Gastroesophageal sphincter (tissue), 3 donors: ENCODE results near the gene ZSWIM1.

Experiments
- EP300 ChIP-seq: sonication (generic); formaldehyde crosslinking; IDR thresholded peaks from one replicate; pipeline ENCODE4 v1.6.1; 2017; ENCODE audit warnings: antibody characterized with exemption, mild to moderate bottlenecking
- POLR2A ChIP-seq, 2 donors: fragments of 450-650 bp; IDR thresholded peaks; one replicate each; pipeline ENCODE4 v1.6.1; 2017; ENCODE audit warnings: antibody characterized with exemption in 2 of 2, mild to moderate bottlenecking in 2 of 2, moderate library complexity in 1 of 2
- POLR2AphosphoS5 ChIP-seq: sonication (generic); formaldehyde crosslinking; IDR thresholded peaks from one replicate; pipeline ENCODE4 v1.6.1; 2017; ENCODE audit warnings: antibody characterized with exemption
- TF ChIP-seq, protein P1 (sequence below), 4 experiments: fragments of 200-600 bp in 2 of 4; fragments of 450-650 bp in 2 of 4; sonication (generic) in 1 of 4; IDR thresholded peaks; one replicate each; pipeline ENCODE4 v1.5.1; 2017 to 2019; ENCODE audit warnings: antibody characterized with exemption in 4 of 4, mild to moderate bottlenecking in 2 of 4, moderate library complexity in 2 of 4

DNA sequence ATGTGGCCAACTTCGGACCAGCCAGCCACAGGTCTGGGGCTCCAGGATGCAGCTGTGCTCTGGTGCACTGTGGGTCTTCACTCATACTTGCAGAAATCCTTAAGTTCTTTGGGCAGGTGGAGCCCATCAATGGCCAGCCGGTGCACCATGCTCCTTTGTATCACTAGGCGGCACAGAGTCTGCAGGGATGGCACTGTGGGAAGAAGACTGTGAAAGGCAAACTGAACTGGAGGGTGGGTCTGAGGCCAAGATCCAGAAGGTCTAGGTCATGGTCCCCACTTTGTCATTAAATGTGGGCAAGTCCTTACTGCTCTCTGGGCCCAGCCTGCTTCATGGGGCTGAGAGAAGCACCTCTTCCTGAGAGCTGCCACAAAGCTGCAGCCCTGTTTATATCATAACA is 7.7 kb downstream of the ZSWIM1 start:
- no peak for TF ChIP-seq POLR2AphosphoS5
- TF ChIP-seq, protein P1, sequence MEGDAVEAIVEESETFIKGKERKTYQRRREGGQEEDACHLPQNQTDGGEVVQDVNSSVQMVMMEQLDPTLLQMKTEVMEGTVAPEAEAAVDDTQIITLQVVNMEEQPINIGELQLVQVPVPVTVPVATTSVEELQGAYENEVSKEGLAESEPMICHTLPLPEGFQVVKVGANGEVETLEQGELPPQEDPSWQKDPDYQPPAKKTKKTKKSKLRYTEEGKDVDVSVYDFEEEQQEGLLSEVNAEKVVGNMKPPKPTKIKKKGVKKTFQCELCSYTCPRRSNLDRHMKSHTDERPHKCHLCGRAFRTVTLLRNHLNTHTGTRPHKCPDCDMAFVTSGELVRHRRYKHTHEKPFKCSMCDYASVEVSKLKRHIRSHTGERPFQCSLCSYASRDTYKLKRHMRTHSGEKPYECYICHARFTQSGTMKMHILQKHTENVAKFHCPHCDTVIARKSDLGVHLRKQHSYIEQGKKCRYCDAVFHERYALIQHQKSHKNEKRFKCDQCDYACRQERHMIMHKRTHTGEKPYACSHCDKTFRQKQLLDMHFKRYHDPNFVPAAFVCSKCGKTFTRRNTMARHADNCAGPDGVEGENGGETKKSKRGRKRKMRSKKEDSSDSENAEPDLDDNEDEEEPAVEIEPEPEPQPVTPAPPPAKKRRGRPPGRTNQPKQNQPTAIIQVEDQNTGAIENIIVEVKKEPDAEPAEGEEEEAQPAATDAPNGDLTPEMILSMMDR (IDR thresholded peaks at IDR 0.05): no peak
- no peak for TF ChIP-seq POLR2A (IDR thresholded peaks at IDR 0.05)
- TF ChIP-seq EP300: no peak
